Activated naive CD8-positive, alpha-beta T cell treated with anti-CD3 and anti-CD28 coated beads, Interleukin-2, amount 10 ng/mL, durations not matched to agents 7 days and 5 days (primary cell): ENCODE measurements around the gene SCN5A. TPM values are rescaled to one million over a fixed set of nuclear protein-coding genes. Genes with fewer than 3 reads are reported as not detected.

ENCODE experiments used
- ATAC-seq: fragments of 150-1000 bp; cut with Tn5 transposase; one replicate; pipeline ENCODE4 v1.10.0; 2021; ENCODE audit warnings: low read depth, moderate library complexity
- POLR2A ChIA-PET: fragments of 350-600 bp; sonication (Branson Sonifier 250); formaldehyde crosslinking; loops from one replicate; lab custom pipeline; 2021; ENCODE audit warnings: antibody characterized with exemption; lab: Charles Lee
- DNase-seq: peaks from one replicate; pipeline ENCODE4 v3.0.0; 2021
- H3K27ac Mint-ChIP-seq: one replicate; pipeline ENCODE4 v1.8.0; 2022; ENCODE audit warnings: mild to moderate bottlenecking, mixed read lengths
- H3K27me3 Mint-ChIP-seq: one replicate; pipeline ENCODE4 v1.8.0; 2022; ENCODE audit warnings: mild to moderate bottlenecking, moderate library complexity, mixed read lengths
- H3K36me3 Mint-ChIP-seq: one replicate; pipeline ENCODE4 v1.8.0; 2021; ENCODE audit warnings: mild to moderate bottlenecking, mixed read lengths
- H3K4me1 Mint-ChIP-seq: one replicate; pipeline ENCODE4 v1.8.0; 2021; ENCODE audit warnings: mixed read lengths
- H3K4me3 Mint-ChIP-seq: one replicate; pipeline ENCODE4 v1.8.0; 2022; ENCODE audit warnings: mild to moderate bottlenecking, moderate library complexity, mixed read lengths
- H3K9me3 Mint-ChIP-seq: one replicate; pipeline ENCODE4 v1.8.0; 2021; ENCODE audit warnings: mixed read lengths
- total RNA-seq, 2 experiments: library from RNA; stranded (reverse); gene quantifications; one replicate each; pipeline ENCODE4 v1.2.3, GENCODE V29; 2021

SCN5A gene
- total RNA-seq, 2 experiments from 2014 or later: 0.28 to 0.53 TPM

- peaks cover 9% of the 10 kb centered on the region for H3K36me3 Mint-ChIP-seq
- ATAC-seq: no peak
- H3K4me3 Mint-ChIP-seq: no peak overlapping the region
- peaks cover 15% of the 10 kb centered on the region for H3K4me1 Mint-ChIP-seq
- H3K27me3 Mint-ChIP-seq: no peaks in the 10 kb centered on the region
- no peaks in the 10 kb centered on the region for H3K9me3 Mint-ChIP-seq
- POLR2A ChIA-PET: no interaction called here
- no peak for DNase-seq
- no peak overlapping the region for H3K27ac Mint-ChIP-seq
Observed at GRCh38 chr3:38524141-38524739, 125.2 kb downstream of the SCN5A start.

- Mint-ChIP-seq H3K36me3 (peaks cover 13% of the 10 kb centered on the region), H3K4me3 (no peak overlapping the region), H3K27me3 (no peaks in the 10 kb centered on the region), H3K4me1 (peaks cover 22% of the 10 kb centered on the region), H3K27ac (no peak overlapping the region), H3K9me3 (no peaks in the 10 kb centered on the region)
- ATAC-seq: no peak
- POLR2A ChIA-PET: no interaction called here
- DNase-seq: no peak
Observed at GRCh38 chr3:38522002-38522401, 127.5 kb downstream of the SCN5A start.

- Mint-ChIP-seq H3K4me1 (peaks cover 22% of the 10 kb centered on the region), H3K4me3 (no peak overlapping the region), H3K36me3 (peaks cover 16% of the 10 kb centered on the region), H3K9me3 (no peaks in the 10 kb centered on the region), H3K27me3 (no peaks in the 10 kb centered on the region), H3K27ac (no peak overlapping the region)
- DNase-seq: no peak
- no peak for ATAC-seq
- POLR2A ChIA-PET: no interaction called here
Observed at GRCh38 chr3:38521391-38521987, 128.0 kb downstream of the SCN5A start.

- DNase-seq (no peak), ATAC-seq (peak; percentile 92)
- Mint-ChIP-seq H3K27ac (peak overlapping the region; percentile 84), H3K9me3 (no peaks in the 10 kb centered on the region), H3K36me3 (peaks cover 18% of the 10 kb centered on the region), H3K4me3 (peak overlapping the region; percentile 79), H3K27me3 (no peaks in the 10 kb centered on the region), H3K4me1 (peaks cover 22% of the 10 kb centered on the region)
- POLR2A ChIA-PET: no interaction called here
Observed at GRCh38 chr3:38519651-38520050, 129.8 kb downstream of the SCN5A start.

DNA sequence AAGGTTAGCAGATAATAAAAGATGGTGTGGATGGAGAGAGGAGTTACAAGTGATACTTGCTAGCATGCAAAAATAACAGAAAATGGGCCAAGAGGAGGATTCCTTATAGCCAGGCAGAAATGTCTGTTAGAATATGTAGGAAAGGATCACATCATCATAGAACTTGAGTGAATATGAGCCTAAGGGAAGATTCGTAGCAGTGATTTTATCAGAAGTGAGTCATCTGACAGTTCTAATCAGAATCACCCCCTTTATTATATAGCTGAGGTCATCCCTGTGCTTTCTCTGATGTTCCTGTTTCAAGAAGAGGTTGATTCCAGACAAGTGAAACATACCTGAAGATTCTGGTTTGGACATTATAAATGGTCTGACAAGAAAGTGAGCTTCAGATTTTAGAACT, 130.5 kb downstream of the SCN5A start:
- ATAC-seq (no peak), DNase-seq (no peak)
- Mint-ChIP-seq H3K4me3 (peak overlapping the region; percentile 41), H3K27me3 (no peaks in the 10 kb centered on the region), H3K36me3 (peaks cover 14% of the 10 kb centered on the region), H3K27ac (peak overlapping the region; percentile 1), H3K4me1 (peaks cover 22% of the 10 kb centered on the region), H3K9me3 (no peaks in the 10 kb centered on the region)
- POLR2A ChIA-PET: no interaction called here

DNA sequence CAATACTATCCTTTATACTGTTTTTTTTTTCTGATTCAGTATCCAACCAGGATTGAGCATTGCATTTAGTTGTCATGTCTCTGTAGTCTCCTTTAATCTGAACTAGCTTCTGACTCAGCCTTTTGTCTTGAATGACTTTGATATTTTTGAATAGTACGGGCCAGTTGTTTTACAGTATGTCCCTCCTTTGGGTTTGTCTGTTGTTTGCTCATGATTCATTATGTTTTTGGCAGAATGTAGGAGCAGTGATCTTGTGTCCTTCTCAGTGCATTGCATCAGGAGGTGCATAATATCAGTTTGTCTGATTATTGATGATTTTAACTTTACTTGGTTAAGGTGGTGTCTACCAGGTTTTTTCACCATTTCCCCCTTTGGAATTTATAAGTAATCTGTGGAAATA, 132.8 kb downstream of the SCN5A start:
- POLR2A ChIA-PET: no interaction called here
- Mint-ChIP-seq H3K27me3 (no peaks in the 10 kb centered on the region), H3K4me1 (peaks cover 22% of the 10 kb centered on the region), H3K36me3 (peaks cover 16% of the 10 kb centered on the region), H3K27ac (no peak overlapping the region), H3K4me3 (no peak overlapping the region), H3K9me3 (no peaks in the 10 kb centered on the region)
- DNase-seq: no peak
- ATAC-seq: no peak

DNA sequence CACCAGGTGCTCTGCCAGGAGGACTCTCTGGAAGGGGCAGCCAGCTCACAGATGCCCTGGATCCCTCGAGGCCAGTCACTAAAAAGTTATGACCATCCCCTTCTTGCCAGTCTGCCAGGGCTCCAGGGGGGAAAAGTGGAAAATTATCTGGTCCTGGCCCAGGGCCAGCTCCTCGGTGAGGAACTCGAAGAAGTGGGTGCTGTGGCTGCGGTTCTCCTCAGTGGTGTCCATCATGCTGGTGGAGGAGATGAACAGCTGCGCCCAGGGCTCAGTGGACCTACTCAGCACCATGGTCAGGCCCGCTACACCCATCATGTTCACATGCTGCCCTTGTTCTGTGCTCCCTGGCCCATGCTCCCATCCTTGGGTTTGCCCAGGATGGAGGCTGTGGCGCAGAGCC, 134.1 kb downstream of the SCN5A start:
- peaks cover 17% of the 10 kb centered on the region for H3K4me1 Mint-ChIP-seq
- H3K27ac Mint-ChIP-seq: no peak overlapping the region
- no peaks in the 10 kb centered on the region for H3K9me3 Mint-ChIP-seq
- peaks cover 16% of the 10 kb centered on the region for H3K36me3 Mint-ChIP-seq
- no peaks in the 10 kb centered on the region for H3K27me3 Mint-ChIP-seq
- H3K4me3 Mint-ChIP-seq: no peak overlapping the region
- POLR2A ChIA-PET: no interaction called here
- ATAC-seq (no peak), DNase-seq (no peak)

- Mint-ChIP-seq H3K36me3 (peaks cover 18% of the 10 kb centered on the region), H3K27ac (no peak overlapping the region), H3K4me3 (no peak overlapping the region), H3K27me3 (no peaks in the 10 kb centered on the region), H3K4me1 (peaks cover 2% of the 10 kb centered on the region), H3K9me3 (no peaks in the 10 kb centered on the region)
- POLR2A ChIA-PET: no interaction called here
- no peak for ATAC-seq
- DNase-seq: no peak
Observed at GRCh38 chr3:38511546-38511945, 137.9 kb downstream of the SCN5A start.

GRCh38 chr3:38510631-38511030, 138.9 kb downstream of the SCN5A start:
- peaks cover 2% of the 10 kb centered on the region for H3K4me1 Mint-ChIP-seq
- no peak for ATAC-seq
- no peak overlapping the region for H3K4me3 Mint-ChIP-seq
- H3K27me3 Mint-ChIP-seq: no peaks in the 10 kb centered on the region
- no peaks in the 10 kb centered on the region for H3K9me3 Mint-ChIP-seq
- no peak overlapping the region for H3K27ac Mint-ChIP-seq
- no peak for DNase-seq
- POLR2A ChIA-PET: no interaction called here
- H3K36me3 Mint-ChIP-seq: peaks cover 16% of the 10 kb centered on the region

- DNase-seq (no peak), ATAC-seq (no peak)
- POLR2A ChIA-PET: no interaction called here
- H3K4me1 Mint-ChIP-seq: peaks cover 2% of the 10 kb centered on the region
- no peak overlapping the region for H3K27ac Mint-ChIP-seq
- no peaks in the 10 kb centered on the region for H3K27me3 Mint-ChIP-seq
- H3K4me3 Mint-ChIP-seq: no peak overlapping the region
- H3K36me3 Mint-ChIP-seq: peaks cover 15% of the 10 kb centered on the region
- H3K9me3 Mint-ChIP-seq: no peaks in the 10 kb centered on the region
Observed at GRCh38 chr3:38509732-38510131, 139.8 kb downstream of the SCN5A start.

GRCh38 chr3:38507120-38507519, 142.4 kb downstream of the SCN5A start:
- H3K36me3 Mint-ChIP-seq: peaks cover 16% of the 10 kb centered on the region
- H3K27me3 Mint-ChIP-seq: no peaks in the 10 kb centered on the region
- no peak for ATAC-seq
- H3K27ac Mint-ChIP-seq: no peak overlapping the region
- POLR2A ChIA-PET: no interaction called here
- no peak overlapping the region for H3K4me3 Mint-ChIP-seq
- DNase-seq: no peak
- H3K4me1 Mint-ChIP-seq: peaks cover 3% of the 10 kb centered on the region
- H3K9me3 Mint-ChIP-seq: no peaks in the 10 kb centered on the region

GRCh38 chr3:38500688-38501417, 148.6 kb downstream of the SCN5A start:
- peaks cover 14% of the 10 kb centered on the region for H3K4me1 Mint-ChIP-seq
- ATAC-seq (no peak), DNase-seq (no peak)
- POLR2A ChIA-PET: no interaction called here
- H3K27me3 Mint-ChIP-seq: no peaks in the 10 kb centered on the region
- peaks cover 13% of the 10 kb centered on the region for H3K36me3 Mint-ChIP-seq
- no peaks in the 10 kb centered on the region for H3K9me3 Mint-ChIP-seq
- H3K27ac Mint-ChIP-seq: no peak overlapping the region
- no peak overlapping the region for H3K4me3 Mint-ChIP-seq
